Measurements from ENCODE around the gene C15orf40.

DNA sequence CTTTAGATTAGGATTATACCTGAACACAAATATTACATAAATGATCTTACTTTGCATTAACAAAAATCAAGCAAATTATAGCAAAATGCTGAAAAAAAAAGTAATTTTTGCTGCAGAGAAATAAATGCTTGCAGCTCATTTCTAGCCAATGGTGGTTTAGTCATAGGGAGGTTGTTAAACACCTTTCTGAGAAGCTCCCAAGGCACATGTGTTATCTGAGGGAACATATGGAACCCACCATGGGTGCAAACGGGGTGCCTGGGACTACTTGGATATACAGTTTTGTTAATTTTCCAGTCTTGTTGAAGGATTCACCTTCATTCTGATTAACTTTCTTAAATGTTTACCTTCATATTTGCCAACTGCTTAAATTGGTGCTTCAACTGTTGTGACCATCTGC lies 34.4 kb downstream of the C15orf40 start:
- TF ChIP-seq, protein P1, sequence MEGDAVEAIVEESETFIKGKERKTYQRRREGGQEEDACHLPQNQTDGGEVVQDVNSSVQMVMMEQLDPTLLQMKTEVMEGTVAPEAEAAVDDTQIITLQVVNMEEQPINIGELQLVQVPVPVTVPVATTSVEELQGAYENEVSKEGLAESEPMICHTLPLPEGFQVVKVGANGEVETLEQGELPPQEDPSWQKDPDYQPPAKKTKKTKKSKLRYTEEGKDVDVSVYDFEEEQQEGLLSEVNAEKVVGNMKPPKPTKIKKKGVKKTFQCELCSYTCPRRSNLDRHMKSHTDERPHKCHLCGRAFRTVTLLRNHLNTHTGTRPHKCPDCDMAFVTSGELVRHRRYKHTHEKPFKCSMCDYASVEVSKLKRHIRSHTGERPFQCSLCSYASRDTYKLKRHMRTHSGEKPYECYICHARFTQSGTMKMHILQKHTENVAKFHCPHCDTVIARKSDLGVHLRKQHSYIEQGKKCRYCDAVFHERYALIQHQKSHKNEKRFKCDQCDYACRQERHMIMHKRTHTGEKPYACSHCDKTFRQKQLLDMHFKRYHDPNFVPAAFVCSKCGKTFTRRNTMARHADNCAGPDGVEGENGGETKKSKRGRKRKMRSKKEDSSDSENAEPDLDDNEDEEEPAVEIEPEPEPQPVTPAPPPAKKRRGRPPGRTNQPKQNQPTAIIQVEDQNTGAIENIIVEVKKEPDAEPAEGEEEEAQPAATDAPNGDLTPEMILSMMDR (tag by site-specific recombination; IDR thresholded peaks at IDR 0.05): no peak
- TF ChIP-seq KLF16 (tag by site-specific recombination; IDR thresholded peaks at IDR 0.05): no peak
